ENCODE measurements around the gene IGSF21. TPM values are rescaled to one million over a fixed set of nuclear protein-coding genes. Genes with fewer than 3 reads are reported as not detected.

The IGSF21 gene
- polyA plus RNA-seq, 3 donors: not detected

- no peaks in the 10 kb centered on the region for H3K27me3 ChIP-seq (ENCODE audit: control insufficient read depth in 2 of 2, insufficient read depth in 2 of 2, low read length in 2 of 2)
- DNase-seq: no peak
- no peaks in the 10 kb centered on the region for H3K9me3 ChIP-seq (replicated peaks in 1 of 2; ENCODE audit: control insufficient read depth in 1 of 2, insufficient read depth in 1 of 2, low read length in 2 of 2)
- Mint-ChIP-seq H3K4me1 (no peaks in the 10 kb centered on the region), H3K9me3 (peaks cover 0 to 6% (median 0%) of the 10 kb centered on the region in 7 donors), H3K4me3 (no peak overlapping the region), H3K36me3 (no peaks in the 10 kb centered on the region), H3K27ac (no peak overlapping the region), H3K27me3 (ENCODE audit: low read depth in 3 of 3) (peaks cover 11 to 29% (median 12%) of the 10 kb centered on the region in 3 donors)
- no peak overlapping the region for H3K9ac ChIP-seq (ENCODE audit: insufficient read depth, low read length, poor library complexity, severe bottlenecking)
- no peaks in the 10 kb centered on the region for H3K36me3 ChIP-seq (replicated peaks in 1 of 2; ENCODE audit: control insufficient read depth in 1 of 2, insufficient read depth in 2 of 2, low read length in 2 of 2)
- no peak overlapping the region for H3K4me2 ChIP-seq (replicated peaks; ENCODE audit: extremely low read depth, low read length, poor library complexity, severe bottlenecking)
- H2AFZ ChIP-seq (ENCODE audit: insufficient read depth, low read depth, low read length, poor library complexity, severe bottlenecking): no peak overlapping the region
- TF ChIP-seq CTCF (IDR thresholded peaks at IDR 0.05): no peak
- WGBS (ENCODE audit: insufficient coverage): no CpG with 5 or more reads among the region's 2 CpGs
- intact Hi-C loops (cut with micrococcal nuclease): no loop called here
- no peaks in the 10 kb centered on the region for H3K4me1 ChIP-seq (ENCODE audit: control insufficient read depth in 1 of 2, insufficient read depth in 2 of 2, low read length in 2 of 2)
- H3K79me2 ChIP-seq (ENCODE audit: insufficient read depth, low read length): no peaks in the 10 kb centered on the region
- no peaks in the 10 kb centered on the region for H4K20me1 ChIP-seq (ENCODE audit: insufficient read depth, low read length)
- H3K4me3 ChIP-seq (replicated peaks in 1 of 3; ENCODE audit: low read depth in 2 of 3, low read length in 3 of 3): no peak overlapping the region
- no peak overlapping the region for H3K27ac ChIP-seq (ENCODE audit: low read depth in 1 of 2, low read length in 2 of 2)
These were observed 14.0 kb upstream of the IGSF21 start for GRCh38 chr1:18093646-18094045.

- no peaks in the 10 kb centered on the region for H3K79me2 ChIP-seq (ENCODE audit: insufficient read depth, low read length)
- no peak overlapping the region for H3K4me3 Mint-ChIP-seq
- no peaks in the 10 kb centered on the region for H3K4me1 ChIP-seq (ENCODE audit: control insufficient read depth in 1 of 2, insufficient read depth in 2 of 2, low read length in 2 of 2)
- no peak overlapping the region for H2AFZ ChIP-seq (ENCODE audit: insufficient read depth, low read depth, low read length, poor library complexity, severe bottlenecking)
- WGBS (ENCODE audit: insufficient coverage): 100% methylated on average over 1 of the region's 1 CpG
- peaks cover 11 to 28% (median 12%) of the 10 kb centered on the region in 3 donors for H3K27me3 Mint-ChIP-seq (ENCODE audit: low read depth in 3 of 3)
- H3K27me3 ChIP-seq (ENCODE audit: control insufficient read depth in 2 of 2, insufficient read depth in 2 of 2, low read length in 2 of 2): no peaks in the 10 kb centered on the region
- H3K9ac ChIP-seq (ENCODE audit: insufficient read depth, low read length, poor library complexity, severe bottlenecking): no peak overlapping the region
- no peaks in the 10 kb centered on the region for H3K36me3 ChIP-seq (replicated peaks in 1 of 2; ENCODE audit: control insufficient read depth in 1 of 2, insufficient read depth in 2 of 2, low read length in 2 of 2)
- H3K27ac ChIP-seq (ENCODE audit: low read depth in 1 of 2, low read length in 2 of 2): no peak overlapping the region
- H3K4me3 ChIP-seq (replicated peaks in 1 of 3; ENCODE audit: low read depth in 2 of 3, low read length in 3 of 3): no peak overlapping the region
- no peak for TF ChIP-seq CTCF (IDR thresholded peaks at IDR 0.05)
- no peaks in the 10 kb centered on the region for H3K4me1 Mint-ChIP-seq
- H3K4me2 ChIP-seq (replicated peaks; ENCODE audit: extremely low read depth, low read length, poor library complexity, severe bottlenecking): no peak overlapping the region
- no peak overlapping the region for H3K27ac Mint-ChIP-seq
- intact Hi-C loops (cut with micrococcal nuclease): no loop called here
- DNase-seq: no peak
- H3K36me3 Mint-ChIP-seq: no peaks in the 10 kb centered on the region
- H4K20me1 ChIP-seq (ENCODE audit: insufficient read depth, low read length): no peaks in the 10 kb centered on the region
- peaks cover 0 to 6% (median 0%) of the 10 kb centered on the region in 7 donors for H3K9me3 Mint-ChIP-seq
- no peaks in the 10 kb centered on the region for H3K9me3 ChIP-seq (replicated peaks in 1 of 2; ENCODE audit: control insufficient read depth in 1 of 2, insufficient read depth in 1 of 2, low read length in 2 of 2)
These were observed 13.5 kb upstream of the IGSF21 start for GRCh38 chr1:18094096-18094495.
